ENCODE measurements around the gene NCOR1.

The NCOR1 gene

DNA sequence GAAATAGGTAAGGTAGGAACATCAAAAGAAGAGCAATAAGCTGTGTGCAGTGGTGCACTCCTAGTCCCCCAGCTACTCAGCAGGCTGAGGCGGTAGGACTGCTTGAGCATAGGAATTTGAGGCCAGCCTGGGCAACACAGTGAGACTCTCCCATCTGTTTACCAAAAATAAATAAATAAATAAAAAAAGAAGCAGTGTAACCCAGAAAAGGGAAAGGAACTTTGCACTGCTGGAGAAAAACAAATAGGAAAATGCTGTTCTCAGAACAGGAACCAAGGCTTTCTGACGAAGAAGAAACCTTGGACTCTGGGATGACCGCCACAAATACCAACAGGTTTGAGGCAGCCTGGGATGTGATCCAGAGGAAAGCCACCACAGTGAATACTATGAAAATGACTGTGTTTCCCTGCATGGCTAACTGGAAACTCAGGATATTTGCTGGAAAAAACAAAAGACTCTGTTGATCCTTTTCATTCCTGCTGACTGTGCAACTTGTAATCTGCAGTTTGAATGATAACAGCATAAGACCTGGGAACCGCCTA, 174.6 kb downstream of the NCOR1 start:
- TF ChIP-seq CEBPB (IDR thresholded peaks at IDR 0.05) (no peak), TCF12 (IDR thresholded peaks at IDR 0.05; ENCODE audit: low read depth) (no peak), NFIC (IDR thresholded peaks at IDR 0.05) (no peak), TEAD4 (IDR thresholded peaks at IDR 0.05) (no peak)

DNA sequence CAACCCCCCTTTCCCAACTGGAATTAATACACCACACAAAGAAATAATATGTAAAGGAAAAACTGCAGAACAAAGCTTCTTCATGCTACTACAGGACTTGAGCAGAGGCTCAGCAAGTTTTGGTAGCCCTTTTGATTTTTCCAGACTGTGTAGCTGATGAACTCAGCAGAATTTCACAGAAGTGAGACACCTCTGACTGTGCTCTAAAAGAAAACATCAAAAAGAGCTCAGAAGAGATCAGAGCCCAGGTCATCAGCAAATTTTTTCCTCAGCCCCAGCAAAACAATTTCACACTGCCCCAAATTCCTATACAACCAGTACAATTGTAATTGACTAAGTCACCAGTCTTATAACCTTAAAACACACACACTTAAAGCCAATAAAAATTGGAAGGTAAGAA, 177.7 kb downstream of the NCOR1 start:
- TF ChIP-seq CEBPB (IDR thresholded peaks at IDR 0.05) = no peak
- no peak for TF ChIP-seq RAD21 (IDR thresholded peaks at IDR 0.05; ENCODE audit: low read depth)
- TF ChIP-seq, protein P1, sequence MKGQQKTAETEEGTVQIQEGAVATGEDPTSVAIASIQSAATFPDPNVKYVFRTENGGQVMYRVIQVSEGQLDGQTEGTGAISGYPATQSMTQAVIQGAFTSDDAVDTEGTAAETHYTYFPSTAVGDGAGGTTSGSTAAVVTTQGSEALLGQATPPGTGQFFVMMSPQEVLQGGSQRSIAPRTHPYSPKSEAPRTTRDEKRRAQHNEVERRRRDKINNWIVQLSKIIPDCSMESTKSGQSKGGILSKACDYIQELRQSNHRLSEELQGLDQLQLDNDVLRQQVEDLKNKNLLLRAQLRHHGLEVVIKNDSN (IDR thresholded peaks at IDR 0.05) = no peak
- TF ChIP-seq TAF1 (IDR thresholded peaks at IDR 0.05; ENCODE audit: low read depth) = no peak
- no peak for TF ChIP-seq EP300 (IDR thresholded peaks at IDR 0.05; ENCODE audit: borderline replicate concordance)
- no peak for TF ChIP-seq ZBTB7A (IDR thresholded peaks at IDR 0.05; ENCODE audit: low read depth)
- no peak for TF ChIP-seq TCF12 (IDR thresholded peaks at IDR 0.05; ENCODE audit: low read depth)
- no peak for TF ChIP-seq CREB1 (IDR thresholded peaks at IDR 0.05; ENCODE audit: low read depth)
- no peak for TF ChIP-seq YY1 (IDR thresholded peaks at IDR 0.05; ENCODE audit: low read depth)
- TF ChIP-seq, protein P2, sequence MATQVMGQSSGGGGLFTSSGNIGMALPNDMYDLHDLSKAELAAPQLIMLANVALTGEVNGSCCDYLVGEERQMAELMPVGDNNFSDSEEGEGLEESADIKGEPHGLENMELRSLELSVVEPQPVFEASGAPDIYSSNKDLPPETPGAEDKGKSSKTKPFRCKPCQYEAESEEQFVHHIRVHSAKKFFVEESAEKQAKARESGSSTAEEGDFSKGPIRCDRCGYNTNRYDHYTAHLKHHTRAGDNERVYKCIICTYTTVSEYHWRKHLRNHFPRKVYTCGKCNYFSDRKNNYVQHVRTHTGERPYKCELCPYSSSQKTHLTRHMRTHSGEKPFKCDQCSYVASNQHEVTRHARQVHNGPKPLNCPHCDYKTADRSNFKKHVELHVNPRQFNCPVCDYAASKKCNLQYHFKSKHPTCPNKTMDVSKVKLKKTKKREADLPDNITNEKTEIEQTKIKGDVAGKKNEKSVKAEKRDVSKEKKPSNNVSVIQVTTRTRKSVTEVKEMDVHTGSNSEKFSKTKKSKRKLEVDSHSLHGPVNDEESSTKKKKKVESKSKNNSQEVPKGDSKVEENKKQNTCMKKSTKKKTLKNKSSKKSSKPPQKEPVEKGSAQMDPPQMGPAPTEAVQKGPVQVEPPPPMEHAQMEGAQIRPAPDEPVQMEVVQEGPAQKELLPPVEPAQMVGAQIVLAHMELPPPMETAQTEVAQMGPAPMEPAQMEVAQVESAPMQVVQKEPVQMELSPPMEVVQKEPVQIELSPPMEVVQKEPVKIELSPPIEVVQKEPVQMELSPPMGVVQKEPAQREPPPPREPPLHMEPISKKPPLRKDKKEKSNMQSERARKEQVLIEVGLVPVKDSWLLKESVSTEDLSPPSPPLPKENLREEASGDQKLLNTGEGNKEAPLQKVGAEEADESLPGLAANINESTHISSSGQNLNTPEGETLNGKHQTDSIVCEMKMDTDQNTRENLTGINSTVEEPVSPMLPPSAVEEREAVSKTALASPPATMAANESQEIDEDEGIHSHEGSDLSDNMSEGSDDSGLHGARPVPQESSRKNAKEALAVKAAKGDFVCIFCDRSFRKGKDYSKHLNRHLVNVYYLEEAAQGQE (IDR thresholded peaks at IDR 0.05; ENCODE audit: low read depth) = no peak
- no peak for TF ChIP-seq EGR1 (IDR thresholded peaks at IDR 0.05)
- TF ChIP-seq NFIC (IDR thresholded peaks at IDR 0.05) = no peak
- no peak for TF ChIP-seq TEAD4 (IDR thresholded peaks at IDR 0.05)
- TF ChIP-seq, protein P3, sequence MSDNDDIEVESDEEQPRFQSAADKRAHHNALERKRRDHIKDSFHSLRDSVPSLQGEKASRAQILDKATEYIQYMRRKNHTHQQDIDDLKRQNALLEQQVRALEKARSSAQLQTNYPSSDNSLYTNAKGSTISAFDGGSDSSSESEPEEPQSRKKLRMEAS (IDR thresholded peaks at IDR 0.05) = no peak
- no peak for TF ChIP-seq FOXM1 (IDR thresholded peaks at IDR 0.05; ENCODE audit: borderline replicate concordance, low read depth)

DNA sequence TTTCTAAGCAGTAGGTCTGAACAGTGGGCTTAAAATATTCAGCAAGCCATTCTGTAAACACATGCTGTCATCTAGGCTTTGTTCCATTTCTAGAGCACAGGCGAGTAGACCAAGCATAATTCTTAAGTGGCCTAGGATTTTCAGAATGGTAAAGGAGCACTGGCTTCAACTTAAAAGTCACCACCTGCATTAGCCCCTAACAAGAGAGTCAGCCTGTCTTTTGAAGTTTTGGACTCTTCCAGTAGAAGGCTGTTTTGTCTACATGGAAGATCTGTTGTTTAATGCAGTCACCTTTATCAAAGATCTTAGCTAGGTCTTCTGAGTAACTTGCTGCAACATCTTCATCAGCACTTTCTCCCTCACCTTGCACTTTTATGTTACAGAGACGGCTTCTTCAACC, 179.1 kb downstream of the NCOR1 start:
- TF ChIP-seq FOXM1 (IDR thresholded peaks at IDR 0.05; ENCODE audit: borderline replicate concordance, low read depth) = no peak
- TF ChIP-seq TAF1 (IDR thresholded peaks at IDR 0.05; ENCODE audit: low read depth) = no peak
- TF ChIP-seq TEAD4 (IDR thresholded peaks at IDR 0.05) = no peak
- TF ChIP-seq, protein P3 (IDR thresholded peaks at IDR 0.05) = no peak

DNA sequence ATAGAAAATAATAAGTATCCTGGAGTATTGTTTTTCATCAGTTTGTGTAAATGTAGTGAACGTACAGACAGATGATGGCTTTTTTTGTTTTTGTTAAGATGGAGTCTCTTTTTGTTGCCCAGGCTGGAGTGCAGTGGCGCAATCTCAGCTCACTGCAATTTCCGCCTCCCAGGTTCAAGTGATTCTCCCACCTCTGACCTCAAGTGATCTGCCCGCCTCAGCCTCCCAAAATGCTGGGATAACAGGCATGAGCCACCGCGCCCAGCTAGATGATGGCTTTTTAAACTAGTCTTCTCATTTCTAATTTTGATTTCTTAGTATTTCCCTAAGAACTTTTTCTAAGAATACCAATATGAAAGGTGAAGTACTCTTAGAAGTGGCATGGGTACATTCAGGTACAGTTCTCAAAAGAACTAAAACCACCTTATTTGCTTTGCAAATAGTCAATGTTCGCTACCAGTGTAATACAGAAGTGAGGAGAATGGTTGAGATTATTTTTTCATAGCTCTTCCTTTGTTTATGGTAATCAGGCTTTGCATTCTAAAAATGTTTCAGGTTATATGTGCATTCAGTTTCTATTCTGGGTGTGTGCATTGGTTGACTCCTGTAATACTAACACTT, 181.5 kb downstream of the NCOR1 start:
- TF ChIP-seq TEAD4 (IDR thresholded peaks at IDR 0.05) (no peak), CREB1 (IDR thresholded peaks at IDR 0.05; ENCODE audit: low read depth) (no peak)
- TF ChIP-seq, protein P2 (IDR thresholded peaks at IDR 0.05; ENCODE audit: low read depth) = no peak

DNA sequence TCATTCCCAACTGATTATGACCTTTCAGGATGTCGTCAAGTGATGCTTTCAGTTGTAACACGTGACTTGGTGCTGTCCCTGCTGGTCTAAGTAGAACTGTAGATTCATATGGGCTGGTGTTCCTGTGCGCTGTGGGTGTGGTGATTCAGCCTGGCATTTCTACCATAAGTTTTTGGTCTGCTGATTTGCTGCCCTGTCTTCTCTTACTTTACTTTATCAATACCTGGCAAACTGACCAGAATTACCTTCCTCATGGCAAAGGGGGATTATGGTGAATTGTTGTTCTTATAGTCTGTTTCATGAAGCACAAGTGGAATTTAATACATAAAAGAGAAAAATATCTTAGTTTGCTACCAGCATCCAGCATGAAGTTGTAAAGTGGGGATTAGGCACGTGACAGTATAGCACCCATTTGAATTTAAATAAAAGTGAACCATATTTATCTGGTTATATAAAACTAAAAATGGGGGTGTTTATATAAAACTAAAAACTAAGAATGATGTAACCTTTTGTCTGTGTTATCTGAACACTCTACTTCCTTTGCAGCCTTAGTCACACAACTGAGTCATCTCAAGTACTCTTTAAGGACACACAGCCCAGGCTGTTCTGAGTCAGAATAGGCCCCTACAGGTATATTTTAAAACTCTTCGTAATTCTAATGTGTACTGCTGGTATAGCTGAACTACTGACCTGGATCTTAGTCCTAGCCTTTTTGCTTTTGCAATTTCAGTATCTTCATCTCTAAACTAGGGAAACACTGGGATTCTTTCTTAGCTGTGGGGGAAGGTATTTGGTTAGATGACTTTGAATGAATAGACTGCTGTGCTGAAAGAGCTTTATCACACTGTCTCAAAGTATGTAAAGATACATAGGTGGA, 187.4 kb downstream of the NCOR1 start:
- TF ChIP-seq CREB1 (IDR thresholded peaks at IDR 0.05; ENCODE audit: low read depth) = no peak
- no peak for TF ChIP-seq EGR1 (IDR thresholded peaks at IDR 0.05)
- TF ChIP-seq, protein P3 (IDR thresholded peaks at IDR 0.05) = no peak
- TF ChIP-seq EP300 (IDR thresholded peaks at IDR 0.05; ENCODE audit: borderline replicate concordance) = no peak

DNA sequence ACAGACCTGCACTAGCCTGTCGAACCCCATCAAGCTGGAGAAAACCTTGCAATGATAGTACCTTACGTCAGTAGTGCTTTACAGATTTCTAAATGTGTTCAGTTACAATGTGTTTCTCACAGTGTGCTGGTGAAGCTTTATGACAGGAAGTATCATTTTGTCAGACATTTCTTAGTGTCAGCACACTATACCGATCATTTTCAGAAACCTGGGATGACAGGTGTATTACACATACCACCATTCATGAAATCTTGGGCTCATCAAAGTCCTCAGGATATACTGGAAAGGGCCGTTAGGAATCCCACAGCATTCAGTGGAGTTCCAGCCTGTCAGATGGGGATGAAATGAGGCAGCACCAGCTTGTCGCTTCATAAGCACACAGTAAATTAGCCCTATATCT, 188.4 kb downstream of the NCOR1 start:
- TF ChIP-seq TEAD4 (IDR thresholded peaks at IDR 0.05) = no peak
- no peak for TF ChIP-seq TAF1 (IDR thresholded peaks at IDR 0.05; ENCODE audit: low read depth)
- TF ChIP-seq EP300 (IDR thresholded peaks at IDR 0.05; ENCODE audit: borderline replicate concordance) = no peak
- TF ChIP-seq, protein P3 (IDR thresholded peaks at IDR 0.05) = no peak
- TF ChIP-seq EGR1 (IDR thresholded peaks at IDR 0.05) = no peak
- no peak for TF ChIP-seq CEBPB (IDR thresholded peaks at IDR 0.05)
- no peak for TF ChIP-seq ZBTB7A (IDR thresholded peaks at IDR 0.05; ENCODE audit: low read depth)
- TF ChIP-seq CREB1 (IDR thresholded peaks at IDR 0.05; ENCODE audit: low read depth) = no peak
- no peak for TF ChIP-seq YY1 (IDR thresholded peaks at IDR 0.05; ENCODE audit: low read depth)
- no peak for TF ChIP-seq TCF12 (IDR thresholded peaks at IDR 0.05; ENCODE audit: low read depth)
- TF ChIP-seq FOXM1 (IDR thresholded peaks at IDR 0.05; ENCODE audit: borderline replicate concordance, low read depth) = no peak
- TF ChIP-seq, protein P2 (IDR thresholded peaks at IDR 0.05; ENCODE audit: low read depth) = no peak
- TF ChIP-seq, protein P1 (IDR thresholded peaks at IDR 0.05) = no peak
- no peak for TF ChIP-seq RAD21 (IDR thresholded peaks at IDR 0.05; ENCODE audit: low read depth)

All from Ishikawa (cell line).